NCI-H82 treated with DMSO at 0.1 percent for 48 hours (cell line): Measurements from ENCODE around the gene RNF146.
"Not testable (repeated sequence)": the region's sequence is repeated elsewhere in the genome, so short reads cannot be mapped to it uniquely, and the experiment has no call there.

ENCODE experiments used
- DNase-seq: peaks from one replicate; lab custom pipeline; 2025; ENCODE audit not compliant: unreplicated experiment; lab: John Stamatoyannopoulos, UW

Gene RNF146

GRCh38 chr6:127279815-127280214 lies 13.2 kb downstream of the RNF146 start:
- DNase-seq: no peak

GRCh38 chr6:127282184-127282583 lies 15.5 kb downstream of the RNF146 start:
- no peak for DNase-seq

GRCh38 chr6:127288705-127289104 lies 22.0 kb downstream of the RNF146 start:
- DNase-seq: no peak

GRCh38 chr6:127289934-127290333 lies 23.3 kb downstream of the RNF146 start:
- no peak for DNase-seq

- no peak for DNase-seq
Observed at GRCh38 chr6:127290391-127291265, 24.0 kb downstream of the RNF146 start.

GRCh38 chr6:127291495-127291894 lies 24.8 kb downstream of the RNF146 start:
- DNase-seq: no peak

GRCh38 chr6:127297502-127298070 lies 30.9 kb downstream of the RNF146 start:
- DNase-seq: no peak

GRCh38 chr6:127298475-127298874 lies 31.8 kb downstream of the RNF146 start:
- no peak for DNase-seq

- no peak for DNase-seq
Observed at GRCh38 chr6:127299522-127300240, 33.0 kb downstream of the RNF146 start.

- no peak for DNase-seq
Observed at GRCh38 chr6:127300411-127300810, 33.7 kb downstream of the RNF146 start.

GRCh38 chr6:127301199-127301700 lies 34.6 kb downstream of the RNF146 start:
- no peak for DNase-seq

- DNase-seq: no peak
Observed at GRCh38 chr6:127302728-127303660, 36.3 kb downstream of the RNF146 start.

- no peak for DNase-seq
Observed at GRCh38 chr6:127303917-127304316, 37.3 kb downstream of the RNF146 start.

- DNase-seq: no peak
Observed at GRCh38 chr6:127305741-127306140, 39.1 kb downstream of the RNF146 start.

GRCh38 chr6:127317388-127318128 lies 50.9 kb downstream of the RNF146 start:
- DNase-seq: peak; percentile 36

- DNase-seq: no peak
Observed at GRCh38 chr6:127319686-127320085, 53.0 kb downstream of the RNF146 start.

- DNase-seq: no peak
Observed at GRCh38 chr6:127328043-127328609, 61.5 kb downstream of the RNF146 start.

GRCh38 chr6:127331256-127331655 lies 64.6 kb downstream of the RNF146 start:
- not testable (repeated sequence) for DNase-seq

- DNase-seq: no peak
Observed at GRCh38 chr6:127332383-127332961, 65.8 kb downstream of the RNF146 start.
